ENCODE data around the gene SPOCK1.
"Not testable (repeated sequence)": the region's sequence is repeated elsewhere in the genome, so short reads cannot be mapped to it uniquely, and the experiment has no call there.

SPOCK1 gene

DNA sequence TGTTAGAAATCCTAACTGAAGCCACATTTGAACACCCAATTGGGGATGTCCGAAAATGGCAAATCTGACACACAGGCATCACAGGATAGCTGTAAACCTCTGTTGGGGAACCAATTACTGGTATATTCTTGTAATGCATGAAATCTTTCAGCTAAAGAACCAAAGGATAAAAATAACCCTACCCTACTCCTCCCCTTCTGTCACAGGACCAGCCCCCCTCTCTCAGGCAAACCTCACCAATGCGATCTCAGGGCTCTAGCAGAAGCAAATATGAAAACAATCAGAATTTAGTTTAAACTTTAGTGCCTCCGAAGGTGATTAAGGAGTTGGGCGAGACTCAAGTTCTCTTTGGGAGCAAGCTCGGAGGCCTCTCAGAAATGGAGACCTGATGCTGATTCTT lies 499.3 kb downstream of the SPOCK1 start:
- no peak for DNase-seq

GRCh38 chr5:136998854-136999357 lies 500.2 kb downstream of the SPOCK1 start:
- no peak for DNase-seq

DNA sequence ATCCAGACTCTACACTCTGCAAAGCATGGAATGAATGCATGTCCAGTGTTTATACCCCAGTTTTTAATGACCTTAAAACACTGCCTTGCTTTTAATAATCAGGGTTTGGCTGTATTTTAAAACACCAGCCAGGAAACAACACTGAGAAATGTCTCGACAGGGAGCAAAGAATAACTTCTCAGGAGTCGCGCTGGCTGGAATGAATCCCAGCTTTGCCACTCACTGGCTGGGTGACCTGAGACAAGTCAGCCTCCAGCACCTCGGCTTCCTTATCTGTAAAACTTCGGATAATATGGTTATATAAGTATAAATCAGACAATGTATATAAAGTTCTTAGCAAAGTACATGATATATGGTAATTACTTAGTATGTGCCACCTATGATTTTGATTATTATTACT lies 505.0 kb downstream of the SPOCK1 start:
- DNase-seq = no peak

GRCh38 chr5:136992796-136993489 lies 506.2 kb downstream of the SPOCK1 start:
- DNase-seq = no peak

DNA sequence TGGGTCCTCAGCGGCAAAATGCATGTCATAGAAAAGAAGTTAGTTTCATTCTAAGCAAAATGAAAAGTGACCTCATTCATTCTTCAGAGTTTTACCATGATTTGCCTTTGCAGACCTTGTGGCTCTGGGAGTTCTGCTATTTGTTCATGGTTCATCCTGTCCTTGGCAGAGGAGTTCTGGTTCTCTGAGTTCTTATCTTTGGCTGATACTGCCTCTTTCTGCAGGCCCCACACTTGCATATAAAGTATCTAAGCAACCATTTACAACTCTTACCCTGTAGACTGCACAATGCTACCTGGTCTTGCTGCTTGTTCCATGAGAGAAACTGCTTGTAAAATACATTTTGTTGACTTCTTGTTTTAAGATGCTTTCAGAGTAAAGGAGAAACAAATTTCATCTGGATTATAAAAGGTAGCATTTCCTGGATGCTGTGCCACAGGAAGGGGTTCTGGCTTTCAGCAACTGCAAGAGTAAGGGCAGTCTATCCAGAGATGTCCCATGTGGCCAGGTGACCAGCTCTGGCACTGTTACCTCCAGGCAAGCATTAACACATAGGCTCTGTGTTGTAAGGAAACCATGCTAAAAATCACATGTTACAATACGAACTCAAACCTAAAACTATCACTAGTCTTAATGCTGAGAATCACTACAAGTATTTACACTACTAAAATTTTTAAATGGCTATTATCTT lies 513.2 kb downstream of the SPOCK1 start:
- no peak for DNase-seq

GRCh38 chr5:136984772-136985446 lies 514.2 kb downstream of the SPOCK1 start:
- no peak for DNase-seq

GRCh38 chr5:136981936-136982335 lies 517.2 kb downstream of the SPOCK1 start:
- no peak for DNase-seq

GRCh38 chr5:136979131-136979530 lies 520.0 kb downstream of the SPOCK1 start:
- no peak for DNase-seq

DNA sequence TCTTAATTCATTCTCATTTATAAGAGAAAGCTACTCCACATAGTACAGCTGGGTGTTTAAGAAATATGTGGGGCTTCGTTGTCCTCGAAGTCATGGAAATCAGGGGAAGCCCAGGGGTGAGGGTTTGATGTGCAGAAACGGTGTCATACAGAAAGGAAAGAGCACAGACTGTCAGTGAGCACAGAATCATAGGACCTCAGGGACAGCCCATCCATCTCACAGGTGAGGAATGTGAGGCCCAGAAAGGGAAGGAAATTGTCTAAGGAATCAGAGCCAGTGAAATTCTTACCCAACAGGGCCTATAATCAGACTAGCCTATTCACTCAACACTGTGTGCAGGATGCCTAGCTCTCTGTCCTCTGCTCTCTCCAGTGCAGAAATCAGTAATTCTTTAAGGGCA lies 535.6 kb downstream of the SPOCK1 start:
- no peak for DNase-seq

DNA sequence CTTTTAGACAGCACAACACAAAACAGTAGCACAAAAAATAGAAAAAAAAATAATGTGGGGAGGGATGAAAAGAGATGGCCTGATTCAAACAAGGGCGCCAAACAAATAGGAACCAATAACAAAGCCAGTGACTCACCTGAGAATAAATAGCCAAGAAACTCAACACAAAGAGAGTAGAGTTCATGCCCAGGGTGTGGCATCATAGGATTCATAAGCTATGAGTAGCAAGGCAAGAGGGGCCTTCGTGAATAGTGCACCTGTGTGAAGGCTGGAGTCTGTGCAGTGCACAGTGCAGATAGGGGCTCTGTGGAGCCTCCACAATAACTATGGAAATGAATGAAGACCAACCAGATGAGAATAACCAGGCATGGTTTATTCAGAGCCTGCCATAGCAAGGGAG lies 541.7 kb downstream of the SPOCK1 start:
- no peak for DNase-seq

DNA sequence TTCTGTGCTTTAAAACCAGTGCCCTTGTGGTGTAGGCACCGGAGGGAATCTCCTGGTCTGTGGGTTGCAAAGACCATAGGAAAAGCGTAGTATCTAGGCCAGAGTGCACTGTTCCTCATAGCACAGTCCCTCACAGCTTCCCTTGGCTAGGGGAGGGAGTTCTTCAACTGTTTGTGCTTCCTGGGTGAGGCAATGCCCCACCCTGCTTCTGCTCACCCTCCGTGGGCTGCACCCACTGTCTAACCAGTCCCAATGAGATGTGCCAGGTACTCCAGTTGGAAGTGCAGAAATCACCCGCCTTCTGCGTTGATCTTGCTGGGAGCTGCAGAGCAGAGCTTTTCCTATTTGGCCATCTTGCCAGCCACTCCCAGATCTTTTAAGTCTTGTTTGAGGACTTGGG lies 545.0 kb downstream of the SPOCK1 start:
- not testable (repeated sequence) for DNase-seq

GRCh38 chr5:136953346-136954069 lies 545.6 kb downstream of the SPOCK1 start:
- DNase-seq = not testable (repeated sequence)

- DNase-seq = no peak
Measured at GRCh38 chr5:136927571-136927970, 571.6 kb downstream of the SPOCK1 start.

GRCh38 chr5:136926073-136926472 lies 573.1 kb downstream of the SPOCK1 start:
- no peak for DNase-seq
